GM18867 (cell line): ENCODE measurements around the gene WAC.

Experiments
- ATAC-seq: cut with Tn5 transposase; IDR thresholded peaks from one replicate; pipeline ENCODE4 v1.9.1; 2021; ENCODE audit warnings: mild to moderate bottlenecking, moderate library complexity; ENCODE audit not compliant: unreplicated experiment

Gene WAC

GRCh38 chr10:28663576-28664368 is 130.9 kb downstream of the WAC start:
- ATAC-seq = peak; percentile 95

DNA sequence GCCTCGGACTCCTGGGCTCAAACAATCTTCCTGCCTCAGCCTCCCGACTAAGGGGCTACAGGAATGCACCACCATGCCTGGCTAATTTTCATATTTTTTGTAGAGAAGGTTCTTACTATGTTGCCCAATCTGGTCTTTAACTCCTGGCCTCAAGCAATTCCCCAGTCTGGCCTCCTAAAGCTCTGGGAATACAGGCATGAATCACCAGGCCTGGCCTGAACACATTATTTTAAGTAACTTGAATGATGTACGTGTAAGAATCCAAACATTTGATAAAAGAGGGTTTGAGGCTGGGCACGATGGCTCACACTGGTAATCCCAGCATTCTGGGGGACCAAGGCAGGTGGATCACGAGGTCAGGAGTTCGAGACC is 131.4 kb downstream of the WAC start:
- ATAC-seq = no peak

DNA sequence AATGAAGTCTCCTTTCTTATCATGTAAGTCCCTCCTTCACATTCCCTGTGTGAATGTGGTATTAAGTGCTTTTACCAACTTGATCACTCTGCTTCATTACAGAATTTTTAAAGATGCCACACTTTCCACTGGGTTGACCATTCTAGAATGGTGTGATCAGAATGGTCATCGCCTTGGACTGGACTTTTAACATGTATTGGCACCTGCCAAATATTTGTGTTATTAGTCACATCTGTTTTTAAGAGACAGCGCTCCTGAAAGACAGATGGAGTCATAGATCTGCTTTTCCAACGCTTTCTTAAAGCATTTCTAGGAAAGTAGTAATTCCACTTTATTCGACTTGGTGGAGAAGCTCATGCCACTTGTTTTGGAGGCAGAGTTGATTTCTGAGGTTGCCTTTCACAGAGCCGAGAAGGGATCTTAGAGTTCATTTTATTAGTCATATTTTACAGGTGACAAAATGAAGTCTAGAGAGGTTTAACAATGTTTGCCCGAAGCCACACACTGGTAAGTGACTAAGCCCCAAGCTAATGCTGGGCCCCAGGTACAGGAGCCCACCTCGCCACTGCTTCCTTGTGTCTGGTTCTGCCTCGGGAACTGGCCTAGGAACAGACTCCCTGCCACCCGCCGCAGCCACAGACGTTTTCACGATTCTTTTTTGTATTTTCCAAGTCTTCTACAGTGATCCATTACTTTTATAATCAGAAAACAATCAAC is 134.0 kb downstream of the WAC start:
- ATAC-seq = no peak

DNA sequence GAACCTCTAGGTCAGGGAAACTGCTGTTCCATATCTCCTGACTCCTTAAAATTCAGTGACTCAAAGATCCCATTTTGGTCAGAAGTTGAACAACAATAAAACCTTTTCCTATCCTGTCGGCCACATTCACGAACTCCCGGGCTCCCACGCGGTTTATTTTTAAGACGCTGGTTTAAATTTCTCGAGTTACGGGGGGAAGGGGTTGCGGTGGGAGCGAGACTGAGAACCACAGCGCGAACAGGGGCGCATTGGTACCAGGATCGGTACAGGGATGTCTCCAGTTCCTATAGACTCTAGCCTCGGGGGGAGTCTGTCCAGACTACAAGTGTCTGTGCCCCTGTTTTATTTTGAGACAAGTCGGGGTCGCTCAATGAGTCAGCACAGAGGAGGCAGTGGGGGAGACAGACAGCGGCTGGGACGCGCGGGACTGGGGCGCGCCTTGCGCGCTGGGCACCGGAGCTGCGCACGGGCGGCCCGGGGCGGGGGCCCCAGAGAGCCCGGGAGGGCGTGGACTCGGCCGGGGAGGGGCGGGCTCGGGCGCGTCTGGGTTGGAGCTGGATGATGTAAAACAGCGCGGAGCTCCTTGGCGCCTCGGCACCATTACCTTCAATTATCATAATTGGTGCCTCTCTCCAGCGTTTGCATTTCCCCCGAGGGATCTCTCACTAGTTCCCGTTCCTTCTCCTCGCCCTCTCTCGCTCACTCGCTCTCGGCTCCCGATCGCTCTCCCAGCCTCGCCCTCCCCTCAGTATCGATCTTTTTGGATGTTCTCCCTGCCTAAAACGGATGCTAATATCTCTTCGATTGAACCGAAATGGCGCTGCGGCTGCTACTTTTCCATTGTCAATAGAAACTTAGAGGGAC is 135.7 kb downstream of the WAC start:
- no peak for ATAC-seq

DNA sequence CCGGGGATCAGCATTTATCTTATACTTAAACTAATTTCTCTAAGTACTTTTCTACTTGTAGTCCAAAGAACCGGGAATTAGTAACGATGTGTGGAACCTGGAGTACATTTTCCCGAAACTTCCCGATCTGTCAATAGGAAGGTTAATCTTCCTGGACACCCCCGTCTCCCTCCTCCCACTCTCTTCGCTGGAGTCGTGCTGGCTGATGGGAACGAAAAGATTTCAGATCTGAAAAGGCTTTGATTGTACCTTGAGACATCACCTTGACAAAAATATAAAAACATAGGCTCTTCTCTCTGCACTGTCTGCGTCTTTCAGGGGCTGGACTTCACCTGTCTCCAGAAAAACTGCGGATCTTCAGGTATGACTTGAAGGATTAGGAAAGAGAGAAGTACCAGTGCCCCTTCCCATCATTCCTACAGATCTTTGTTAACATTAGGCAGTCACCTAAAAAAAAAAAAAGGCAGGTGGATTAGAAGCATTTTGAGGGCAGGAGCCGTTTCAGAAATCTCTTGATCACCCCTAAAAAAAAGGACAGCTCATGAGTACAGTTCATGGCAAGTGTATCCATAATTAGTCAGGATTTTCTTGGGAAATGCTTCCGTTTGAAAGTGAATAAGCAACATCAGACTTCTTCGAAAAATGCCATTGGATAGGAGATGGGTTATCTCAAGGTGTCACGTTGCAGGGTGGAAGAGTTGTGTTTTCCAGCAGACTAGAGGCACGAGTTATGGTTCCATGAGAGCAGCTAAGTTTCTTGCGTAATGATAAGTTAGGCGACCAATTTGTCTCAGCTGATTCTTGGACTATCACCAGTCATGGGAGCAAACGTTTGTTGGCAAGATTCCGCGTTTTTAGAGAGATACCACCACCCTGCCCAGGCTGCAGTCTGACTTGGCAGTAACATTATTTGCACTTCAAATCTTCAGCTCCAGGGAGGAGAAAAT is 136.6 kb downstream of the WAC start:
- no peak for ATAC-seq
